Measurements from ENCODE around the gene RAPGEF1.

The RAPGEF1 gene

GRCh38 chr9:131747352-131747751 is 7.5 kb upstream of the RAPGEF1 start:
- TF ChIP-seq, protein P1, sequence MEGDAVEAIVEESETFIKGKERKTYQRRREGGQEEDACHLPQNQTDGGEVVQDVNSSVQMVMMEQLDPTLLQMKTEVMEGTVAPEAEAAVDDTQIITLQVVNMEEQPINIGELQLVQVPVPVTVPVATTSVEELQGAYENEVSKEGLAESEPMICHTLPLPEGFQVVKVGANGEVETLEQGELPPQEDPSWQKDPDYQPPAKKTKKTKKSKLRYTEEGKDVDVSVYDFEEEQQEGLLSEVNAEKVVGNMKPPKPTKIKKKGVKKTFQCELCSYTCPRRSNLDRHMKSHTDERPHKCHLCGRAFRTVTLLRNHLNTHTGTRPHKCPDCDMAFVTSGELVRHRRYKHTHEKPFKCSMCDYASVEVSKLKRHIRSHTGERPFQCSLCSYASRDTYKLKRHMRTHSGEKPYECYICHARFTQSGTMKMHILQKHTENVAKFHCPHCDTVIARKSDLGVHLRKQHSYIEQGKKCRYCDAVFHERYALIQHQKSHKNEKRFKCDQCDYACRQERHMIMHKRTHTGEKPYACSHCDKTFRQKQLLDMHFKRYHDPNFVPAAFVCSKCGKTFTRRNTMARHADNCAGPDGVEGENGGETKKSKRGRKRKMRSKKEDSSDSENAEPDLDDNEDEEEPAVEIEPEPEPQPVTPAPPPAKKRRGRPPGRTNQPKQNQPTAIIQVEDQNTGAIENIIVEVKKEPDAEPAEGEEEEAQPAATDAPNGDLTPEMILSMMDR (IDR thresholded peaks at IDR 0.05): peak; percentile 82
- no peak for TF ChIP-seq ZFX (IDR thresholded peaks at IDR 0.05; ENCODE audit: borderline replicate concordance)
- H3K27ac ChIP-seq: no peak overlapping the region

DNA sequence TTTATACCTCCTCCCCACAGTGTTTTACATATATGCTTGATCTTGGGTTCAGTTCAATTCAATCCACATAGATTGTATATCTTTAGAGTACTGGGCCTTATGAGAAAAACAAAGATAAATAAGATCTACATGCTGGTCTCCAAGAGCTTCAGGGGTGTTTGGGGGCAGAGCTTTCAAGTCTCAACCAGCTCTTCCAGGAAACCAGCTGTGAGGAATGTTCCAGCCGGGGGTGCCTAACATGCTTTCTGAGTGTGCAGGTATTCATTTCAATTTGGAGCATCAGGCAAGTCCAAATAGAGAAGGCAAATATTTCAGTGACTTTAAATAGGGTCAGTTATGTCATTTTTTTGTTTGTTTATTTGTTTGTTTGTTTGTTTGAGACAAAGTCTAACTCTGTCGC is 5.7 kb upstream of the RAPGEF1 start:
- no peak for TF ChIP-seq ZFX (IDR thresholded peaks at IDR 0.05; ENCODE audit: borderline replicate concordance)
- TF ChIP-seq, protein P1 (IDR thresholded peaks at IDR 0.05): no peak
- H3K27ac ChIP-seq: no peak overlapping the region

- TF ChIP-seq, protein P1 (IDR thresholded peaks at IDR 0.05): no peak
- no peak for TF ChIP-seq ZFX (IDR thresholded peaks at IDR 0.05; ENCODE audit: borderline replicate concordance)
Observed at GRCh38 chr9:131744720-131745201, 4.9 kb upstream of the RAPGEF1 start.

GRCh38 chr9:131744171-131744719 is 4.4 kb upstream of the RAPGEF1 start:
- H3K27ac ChIP-seq: no peak overlapping the region
- TF ChIP-seq ZFX (IDR thresholded peaks at IDR 0.05; ENCODE audit: borderline replicate concordance): no peak
- TF ChIP-seq, protein P1 (IDR thresholded peaks at IDR 0.05): no peak

More at GRCh38 chr9:131744720-131745201, 4.9 kb upstream of the RAPGEF1 start:
- H3K27ac ChIP-seq: no peak overlapping the region

- TF ChIP-seq ZFX (IDR thresholded peaks at IDR 0.05; ENCODE audit: borderline replicate concordance): no peak
- TF ChIP-seq, protein P1 (IDR thresholded peaks at IDR 0.05): no peak
- no peak overlapping the region for H3K27ac ChIP-seq
Observed at GRCh38 chr9:131743501-131743900, 3.6 kb upstream of the RAPGEF1 start.

- H3K27ac ChIP-seq: no peak overlapping the region
- TF ChIP-seq, protein P1 (IDR thresholded peaks at IDR 0.05): no peak
- TF ChIP-seq ZFX (IDR thresholded peaks at IDR 0.05; ENCODE audit: borderline replicate concordance): no peak
Observed at GRCh38 chr9:131743096-131743495, 3.2 kb upstream of the RAPGEF1 start.

GRCh38 chr9:131740898-131741297 is 1.0 kb upstream of the RAPGEF1 start:
- TF ChIP-seq ZFX (IDR thresholded peaks at IDR 0.05; ENCODE audit: borderline replicate concordance): no peak
- TF ChIP-seq, protein P1 (IDR thresholded peaks at IDR 0.05): no peak
- H3K27ac ChIP-seq: no peak overlapping the region

Measured in 22Rv1 (cell line).